GM12891 (cell line): ENCODE measurements around the gene LRRN1.

Experiments used
- DNase-seq: peaks from one replicate; pipeline ENCODE4 v3.0.0; 2011; ENCODE audit warnings: low spot score; ENCODE audit not compliant: insufficient read length
- FAIRE-seq: peaks from 2 replicates; lab custom pipeline; 2011; peaks lifted over from hg19 to GRCh38; lab: Jason Lieb, UNC
- PAX5 ChIP-seq: IDR thresholded peaks from 2 replicates; pipeline ENCODE4 v1.6.1; 2011; ENCODE audit warnings: low read length, moderate library complexity, mild to moderate bottlenecking; ENCODE audit not compliant: insufficient read depth, severe bottlenecking
- POLR2A ChIP-seq: IDR thresholded peaks from 2 replicates; pipeline ENCODE4 v1.6.1; 2011; ENCODE audit warnings: low read depth, low read length, control low read depth
- POLR2AphosphoS5 ChIP-seq: IDR thresholded peaks from 2 replicates; pipeline ENCODE4 v1.6.1; 2011; ENCODE audit warnings: low read depth, low read length, control low read depth
- POU2F2 ChIP-seq: IDR thresholded peaks from 2 replicates; pipeline ENCODE4 v1.6.1; 2011; ENCODE audit warnings: low read depth, mild to moderate bottlenecking, control low read depth, low read length, moderate library complexity
- SPI1 ChIP-seq: IDR thresholded peaks from 2 replicates; pipeline ENCODE4 v1.6.1; 2011; ENCODE audit warnings: low read depth, low read length, control low read depth
- TAF1 ChIP-seq: IDR thresholded peaks from 2 replicates; pipeline ENCODE4 v1.6.1; 2011; ENCODE audit warnings: low read depth, low read length, control low read depth

LRRN1 gene

GRCh38 chr3:3778216-3778615, 21.0 kb upstream of the LRRN1 start:
- DNase-seq = no peak
- no peak for FAIRE-seq
- TF ChIP-seq TAF1 (no peak), SPI1 (no peak), POLR2A (no peak), PAX5 (no peak), POU2F2 (no peak), POLR2AphosphoS5 (no peak)

GRCh38 chr3:3778641-3779270, 20.5 kb upstream of the LRRN1 start:
- TF ChIP-seq SPI1 (no peak), POLR2AphosphoS5 (no peak), PAX5 (no peak)
- FAIRE-seq (no peak), DNase-seq (no peak)

- TF ChIP-seq PAX5 (no peak), TAF1 (no peak), POLR2AphosphoS5 (no peak), POLR2A (no peak), SPI1 (no peak), POU2F2 (no peak)
- DNase-seq = no peak
- FAIRE-seq = no peak
Measured at GRCh38 chr3:3782457-3782856, 16.8 kb upstream of the LRRN1 start.

- FAIRE-seq = no peak
- DNase-seq = no peak
- TF ChIP-seq POLR2A = no peak
- TF ChIP-seq TAF1 = no peak
- no peak for TF ChIP-seq POU2F2
- no peak for TF ChIP-seq SPI1
- TF ChIP-seq POLR2AphosphoS5 = no peak
- no peak for TF ChIP-seq PAX5
Measured at GRCh38 chr3:3783210-3783609, 16.0 kb upstream of the LRRN1 start.

- no peak for FAIRE-seq
- no peak for DNase-seq
- TF ChIP-seq POLR2AphosphoS5 (no peak), TAF1 (no peak), PAX5 (no peak), SPI1 (no peak), POU2F2 (no peak), POLR2A (no peak)
Measured at GRCh38 chr3:3783696-3784095, 15.5 kb upstream of the LRRN1 start.

GRCh38 chr3:3792391-3792790, 6.8 kb upstream of the LRRN1 start:
- FAIRE-seq (no peak), DNase-seq (no peak)
- TF ChIP-seq POLR2A (no peak), POLR2AphosphoS5 (no peak), SPI1 (no peak), POU2F2 (no peak), PAX5 (no peak), TAF1 (no peak)

GRCh38 chr3:3798631-3799113, 559 bp upstream of the LRRN1 start:
- DNase-seq (peak; percentile 8), FAIRE-seq (no peak)
- no peak for TF ChIP-seq TAF1

GRCh38 chr3:3800080-3800455, 837 bp downstream of the LRRN1 start:
- no peak for TF ChIP-seq PAX5
- no peak for TF ChIP-seq POLR2A
- no peak for TF ChIP-seq POLR2AphosphoS5
- no peak for TF ChIP-seq SPI1
- TF ChIP-seq POU2F2 = no peak
- TF ChIP-seq TAF1 = no peak
- DNase-seq (no peak), FAIRE-seq (no peak)

GRCh38 chr3:3800685-3801493, 1.7 kb downstream of the LRRN1 start:
- no peak for FAIRE-seq
- no peak for TF ChIP-seq POLR2AphosphoS5
- TF ChIP-seq SPI1 = no peak
- no peak for TF ChIP-seq POLR2A
- no peak for TF ChIP-seq TAF1
- no peak for TF ChIP-seq POU2F2
- TF ChIP-seq PAX5 = no peak
- DNase-seq = no peak

- DNase-seq = no peak
- FAIRE-seq = no peak
- TF ChIP-seq SPI1 = no peak
- no peak for TF ChIP-seq POLR2A
- TF ChIP-seq TAF1 = no peak
- no peak for TF ChIP-seq POU2F2
- TF ChIP-seq PAX5 = no peak
- no peak for TF ChIP-seq POLR2AphosphoS5
Measured at GRCh38 chr3:3801494-3801841, 2.2 kb downstream of the LRRN1 start.
